OCI-LY7 (cell line): ENCODE measurements around the gene RPRD2. TPM values are rescaled to one million over a fixed set of nuclear protein-coding genes. Genes with fewer than 3 reads are reported as not detected.

Experiments
- BruUV-seq: library from RNA; stranded (reverse); fragments of 400-500 nt; replicated peaks from 2 replicates; lab custom pipeline; 2021; lab: Mats Ljungman, UMichigan
- CTCF ChIA-PET: fragments of 300-600 bp; sonication (Branson Sonifier 250); formaldehyde crosslinking; loops from one replicate; lab custom pipeline; 2022; ENCODE audit warnings: antibody characterized with exemption; ENCODE audit not compliant: unreplicated experiment; lab: Charles Lee
- POLR2A ChIA-PET: fragments of 300-600 bp; sonication (Branson Sonifier 250); formaldehyde crosslinking; loops from one replicate; lab custom pipeline; 2022; ENCODE audit warnings: antibody characterized with exemption; lab: Charles Lee
- DNase-seq: peaks from one replicate; pipeline ENCODE4 v3.0.0-alpha.2; 2015; ENCODE audit warnings: low spot score
- H2AFZ ChIP-seq: fragments of 200-600 bp; sonication (generic), shearing (Covaris generic); 2 replicates; pipeline ENCODE4 v1.6.1; 2014; ENCODE audit warnings: mild to moderate bottlenecking, antibody characterized with exemption, low read length, moderate library complexity
- H3K27ac ChIP-seq: fragments of 200-600 bp; sonication (generic); 2 replicates; pipeline ENCODE4 v1.5.1; 2014; ENCODE audit warnings: mixed run types, low read depth, mild to moderate bottlenecking, moderate library complexity, low read length, inconsistent platforms; ENCODE audit not compliant: poor library complexity, severe bottlenecking
- H3K36me3 ChIP-seq: fragments of 200-600 bp; sonication (generic); 2 replicates; pipeline ENCODE4 v1.6.1; 2014; ENCODE audit warnings: mild to moderate bottlenecking, antibody characterized with exemption, low read length, moderate library complexity, mixed read lengths; ENCODE audit not compliant: insufficient read depth
- H3K4me1 ChIP-seq: fragments of 200-600 bp; sonication (generic); 2 replicates; pipeline ENCODE4 v1.5.1; 2014; ENCODE audit warnings: mild to moderate bottlenecking, low read length; ENCODE audit not compliant: insufficient read depth, poor library complexity, severe bottlenecking
- H3K4me2 ChIP-seq: fragments of 200-600 bp; sonication (generic); 2 replicates; pipeline ENCODE4 v1.6.1; 2014; ENCODE audit warnings: mild to moderate bottlenecking, low read length
- H3K4me3 ChIP-seq: fragments of 200-600 bp; sonication (generic); 2 replicates; pipeline ENCODE4 v1.5.1; 2014; ENCODE audit warnings: mild to moderate bottlenecking, low read depth, low read length; ENCODE audit not compliant: poor library complexity, severe bottlenecking
- H3K79me2 ChIP-seq: fragments of 200-600 bp; sonication (generic); 2 replicates; pipeline ENCODE4 v1.6.1; 2016; ENCODE audit warnings: low read depth, mild to moderate bottlenecking, low read length, moderate library complexity, mixed read lengths; ENCODE audit not compliant: insufficient read depth
- H3K9me2 ChIP-seq: fragments of 200-600 bp; sonication (generic); 2 replicates; pipeline ENCODE4 v1.6.1; 2016; ENCODE audit warnings: mild to moderate bottlenecking, low read length, mixed read lengths; ENCODE audit not compliant: insufficient read depth
- H3K9me3 ChIP-seq: fragments of 200-600 bp; sonication (generic); 2 replicates; pipeline ENCODE4 v1.6.1; 2014; ENCODE audit warnings: mild to moderate bottlenecking, mixed run types, low read length, mixed read lengths
- H4K20me1 ChIP-seq: fragments of 200-600 bp; sonication (generic); 2 replicates; pipeline ENCODE4 v1.6.1; 2014; ENCODE audit warnings: mild to moderate bottlenecking, antibody characterized with exemption, low read length, moderate library complexity, mixed read lengths; ENCODE audit not compliant: insufficient read depth
- EZH2phosphoT487 ChIP-seq: fragments of 200-600 bp; sonication (generic); IDR thresholded peaks from 2 replicates; pipeline ENCODE4 v1.6.1; 2018; ENCODE audit warnings: low read depth, borderline replicate concordance, mild to moderate bottlenecking, mixed run types, antibody characterized with exemption, low read length, moderate library complexity, mixed read lengths
- intact Hi-C: fragments of 100-400 bp; cut with micrococcal nuclease; formaldehyde crosslinking; loops from one replicate; pipeline ENCODE4 v1.10.0; 2022; ENCODE audit not compliant: unreplicated experiment
- total RNA-seq, 2 experiments: library from RNA; depleted of rRNA in 1 of 2; stranded (reverse); fragments of >200 nt in 1 of 2; shearing (Covaris generic) in 1 of 2; gene quantifications; 2 replicates each; pipeline ENCODE4 v1.2.3, GENCODE V29; 2014 to 2022
- TF ChIP-seq, protein P1 (sequence below): fragments of 200-600 bp; sonication (generic); conservative IDR thresholded peaks from 2 replicates; pipeline ENCODE4 v1.5.1; 2014; ENCODE audit warnings: mild to moderate bottlenecking, antibody characterized with exemption, low read length, moderate library complexity, mixed read lengths

The RPRD2 gene
- total RNA-seq, 2 experiments from 2014 or later: 17.0 to 39.7 TPM

DNA sequence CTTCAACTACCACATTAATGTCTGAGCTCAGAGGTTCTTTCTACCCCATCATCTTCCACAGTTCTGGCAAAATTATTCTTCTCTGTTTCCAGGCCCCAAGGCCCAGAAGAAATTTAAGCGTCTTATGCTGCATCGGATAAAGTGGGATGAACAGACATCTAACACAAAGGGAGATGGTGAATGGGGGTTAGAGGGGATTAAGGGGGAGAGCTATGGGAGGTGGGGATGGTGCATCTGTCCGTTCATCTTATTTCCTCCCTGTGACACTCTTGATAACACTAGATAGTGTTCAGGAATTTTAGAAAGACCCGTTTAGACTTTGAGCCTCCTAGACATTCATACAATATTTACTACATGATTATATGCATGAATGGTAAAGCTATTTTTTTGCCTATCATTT lies 17.6 kb upstream of the RPRD2 start:
- Histone ChIP-seq H3K9me2 (no peaks in the 10 kb centered on the region), H3K36me3 (peaks cover 87% of the 10 kb centered on the region), H3K4me3 (no peak overlapping the region), H2AFZ (no peak overlapping the region), H4K20me1 (no peaks in the 10 kb centered on the region), H3K27ac (no peak overlapping the region), H3K4me1 (no peaks in the 10 kb centered on the region), H3K9me3 (no peaks in the 10 kb centered on the region), H3K79me2 (no peaks in the 10 kb centered on the region), H3K4me2 (no peak overlapping the region)
- ChIA-PET CTCF (no interaction called here), POLR2A (interaction anchor here (0.6 to 1.1 kb wide), 4 partner anchors 15 to 151 kb away, joined by 3 to 5 read pairs (median 3); no protein-coding TSS in a partner anchor)
- BruUV-seq: no TSS peak
- intact Hi-C loops: no loop called here
- no peak for DNase-seq
- no peak for TF ChIP-seq EZH2phosphoT487
- TF ChIP-seq, protein P1, sequence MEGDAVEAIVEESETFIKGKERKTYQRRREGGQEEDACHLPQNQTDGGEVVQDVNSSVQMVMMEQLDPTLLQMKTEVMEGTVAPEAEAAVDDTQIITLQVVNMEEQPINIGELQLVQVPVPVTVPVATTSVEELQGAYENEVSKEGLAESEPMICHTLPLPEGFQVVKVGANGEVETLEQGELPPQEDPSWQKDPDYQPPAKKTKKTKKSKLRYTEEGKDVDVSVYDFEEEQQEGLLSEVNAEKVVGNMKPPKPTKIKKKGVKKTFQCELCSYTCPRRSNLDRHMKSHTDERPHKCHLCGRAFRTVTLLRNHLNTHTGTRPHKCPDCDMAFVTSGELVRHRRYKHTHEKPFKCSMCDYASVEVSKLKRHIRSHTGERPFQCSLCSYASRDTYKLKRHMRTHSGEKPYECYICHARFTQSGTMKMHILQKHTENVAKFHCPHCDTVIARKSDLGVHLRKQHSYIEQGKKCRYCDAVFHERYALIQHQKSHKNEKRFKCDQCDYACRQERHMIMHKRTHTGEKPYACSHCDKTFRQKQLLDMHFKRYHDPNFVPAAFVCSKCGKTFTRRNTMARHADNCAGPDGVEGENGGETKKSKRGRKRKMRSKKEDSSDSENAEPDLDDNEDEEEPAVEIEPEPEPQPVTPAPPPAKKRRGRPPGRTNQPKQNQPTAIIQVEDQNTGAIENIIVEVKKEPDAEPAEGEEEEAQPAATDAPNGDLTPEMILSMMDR: no peak

DNA sequence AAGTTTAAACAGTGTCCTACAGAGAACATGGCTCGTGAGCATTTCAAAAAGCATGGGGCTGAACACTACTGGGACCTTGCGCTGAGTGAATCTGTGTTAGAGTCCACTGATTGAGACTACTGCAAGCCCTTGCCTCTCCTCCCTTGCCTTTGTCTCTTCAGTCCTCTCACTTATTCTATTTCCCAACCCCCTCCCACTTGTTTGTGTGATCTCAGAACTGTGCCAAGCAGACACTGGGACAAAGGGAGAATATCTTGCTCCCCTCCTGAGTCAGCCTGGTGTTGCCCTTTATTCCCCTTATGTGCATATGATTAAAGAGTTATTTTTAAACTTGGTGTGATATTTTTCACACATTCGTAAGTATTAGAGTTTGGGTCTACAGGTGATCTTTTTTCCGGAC lies 11.1 kb upstream of the RPRD2 start:
- BruUV-seq: no TSS peak
- no peaks in the 10 kb centered on the region for H4K20me1 ChIP-seq
- no peaks in the 10 kb centered on the region for H3K9me2 ChIP-seq
- H2AFZ ChIP-seq: no peak overlapping the region
- CTCF ChIA-PET: no interaction called here
- no peaks in the 10 kb centered on the region for H3K4me1 ChIP-seq
- H3K79me2 ChIP-seq: no peaks in the 10 kb centered on the region
- POLR2A ChIA-PET: no interaction called here
- TF ChIP-seq, protein P1: no peak
- no peak for TF ChIP-seq EZH2phosphoT487
- no peak overlapping the region for H3K4me2 ChIP-seq
- no peak overlapping the region for H3K4me3 ChIP-seq
- H3K9me3 ChIP-seq: no peaks in the 10 kb centered on the region
- H3K36me3 ChIP-seq: peaks cover 69% of the 10 kb centered on the region
- intact Hi-C loops: no loop called here
- H3K27ac ChIP-seq: no peak overlapping the region
- DNase-seq: no peak

DNA sequence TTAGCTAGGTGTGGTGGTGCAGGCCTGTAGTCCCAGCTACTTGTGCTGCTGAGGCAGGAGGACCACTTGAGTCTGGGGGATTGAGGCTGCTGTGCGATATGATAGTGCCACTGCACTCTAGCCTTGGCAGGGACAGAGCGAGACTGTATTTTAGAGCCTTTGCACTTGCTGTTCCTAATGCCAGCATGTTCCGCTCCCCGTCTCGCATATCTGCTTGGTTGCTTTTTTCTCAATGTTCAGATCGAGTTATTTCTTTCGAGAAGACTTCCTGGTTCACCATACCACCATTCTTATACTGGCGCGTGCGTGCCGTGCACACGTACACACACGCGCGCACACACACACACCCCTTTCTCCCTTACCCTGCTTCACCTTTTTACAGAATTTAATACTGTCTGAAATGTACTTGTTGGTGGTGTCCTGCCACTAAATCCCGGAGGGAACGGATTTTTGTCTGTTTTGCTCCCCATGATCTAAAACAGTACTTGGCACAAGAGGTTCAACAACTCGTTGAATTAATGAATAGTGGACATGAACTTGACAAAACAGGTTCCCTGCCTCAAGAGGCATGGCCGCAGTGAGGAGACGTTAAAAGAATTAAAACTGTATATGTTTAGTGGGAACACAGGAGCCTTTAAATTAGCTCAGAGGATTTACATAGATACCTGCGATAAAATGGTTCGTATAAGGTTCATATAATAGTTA lies 1.1 kb upstream of the RPRD2 start:
- H3K27ac ChIP-seq: peak overlapping the region; percentile 93
- H3K36me3 ChIP-seq: peaks cover 12% of the 10 kb centered on the region
- H3K9me3 ChIP-seq: no peaks in the 10 kb centered on the region
- H3K4me3 ChIP-seq: peak overlapping the region; percentile 92
- H3K4me1 ChIP-seq: peaks cover 11% of the 10 kb centered on the region
- no peak for TF ChIP-seq EZH2phosphoT487
- TF ChIP-seq, protein P1: no peak
- BruUV-seq: no TSS peak
- H4K20me1 ChIP-seq: peaks cover 10% of the 10 kb centered on the region; the same call in 1 of the 2 replicates
- no peak for DNase-seq
- intact Hi-C loops: loop anchor here (10.0 kb wide), 1 partner anchor 202 kb away; no protein-coding TSS in a partner anchor
- peak overlapping the region; percentile 65; the same call in 1 of the 2 replicates for H2AFZ ChIP-seq
- CTCF ChIA-PET: no interaction called here
- POLR2A ChIA-PET: interaction anchor here (0.6 to 1.3 kb wide), 6 partner anchors 7 to 67 kb away, joined by 3 to 6 read pairs (median 3); no protein-coding TSS in a partner anchor
- H3K9me2 ChIP-seq: no peaks in the 10 kb centered on the region
- peak overlapping the region; percentile 84 for H3K4me2 ChIP-seq
- peaks cover 39% of the 10 kb centered on the region for H3K79me2 ChIP-seq
